GM18508 (cell line): ENCODE data around the gene ELP6.
"Not testable (repeated sequence)": the region's sequence is repeated elsewhere in the genome, so short reads cannot be mapped to it uniquely, and the experiment has no call there.

Source experiments
- ATAC-seq: cut with Tn5 transposase; IDR thresholded peaks from one replicate; pipeline ENCODE4 v1.9.1; 2021; ENCODE audit warnings: moderate number of reproducible peaks; ENCODE audit not compliant: insufficient read depth, unreplicated experiment

Gene ELP6

DNA sequence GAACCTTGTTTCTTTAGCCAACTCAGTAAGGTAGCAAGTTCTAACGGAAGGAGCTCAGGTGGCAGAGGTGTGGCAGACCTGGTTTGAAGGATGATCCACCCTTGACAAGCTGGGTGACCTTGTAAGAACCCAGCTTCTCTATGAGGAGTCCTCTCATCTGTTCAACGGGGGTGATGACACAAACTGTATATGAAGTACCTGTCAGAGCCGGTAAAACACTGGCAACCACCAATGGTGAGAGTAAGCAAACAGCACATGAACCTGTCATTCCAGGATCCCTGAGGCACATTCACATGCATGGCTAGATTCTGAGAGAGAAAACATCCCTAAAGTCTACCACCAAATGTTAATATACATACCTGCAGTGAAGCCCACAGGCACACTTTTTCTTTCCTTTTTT lies 40.1 kb downstream of the ELP6 start:
- ATAC-seq: no peak

DNA sequence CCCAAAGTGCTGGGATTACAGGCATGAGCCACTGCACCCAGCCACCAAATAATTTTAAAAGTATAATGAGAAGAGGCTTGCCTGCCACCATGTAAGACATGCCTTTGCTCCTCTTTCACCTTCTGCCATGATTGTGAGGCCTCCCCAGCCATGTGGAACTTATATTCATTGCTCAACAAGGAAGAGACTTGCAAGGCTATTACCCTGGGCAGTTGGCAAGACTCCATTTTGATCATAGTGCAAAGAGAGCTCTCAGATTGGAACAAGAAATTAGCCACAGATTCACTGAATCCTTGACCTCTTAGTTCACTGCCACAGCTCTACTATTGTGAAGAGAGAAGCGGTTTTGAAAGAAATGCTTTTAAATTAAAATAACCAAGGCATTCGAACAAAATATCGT lies 43.9 kb downstream of the ELP6 start:
- ATAC-seq: no peak

DNA sequence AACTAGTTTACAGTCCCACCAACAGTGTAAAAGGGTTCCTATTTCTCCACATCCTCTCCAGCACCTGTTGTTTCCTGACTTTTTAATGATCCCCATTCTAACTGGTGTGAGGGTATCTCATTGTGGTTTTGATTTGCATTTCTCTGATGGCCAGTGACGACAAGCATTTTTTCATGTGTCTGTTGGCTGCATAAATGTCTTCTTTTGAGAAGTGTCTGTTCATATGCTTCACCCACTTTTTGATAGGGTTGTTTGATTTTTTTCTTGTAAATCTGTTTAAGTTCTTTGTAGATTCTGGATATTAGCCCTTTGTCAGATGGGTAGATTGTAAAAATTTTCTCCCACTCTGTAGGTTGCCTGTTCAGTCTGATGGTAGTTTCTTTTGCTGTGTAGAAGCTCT lies 45.2 kb downstream of the ELP6 start:
- ATAC-seq: not testable (repeated sequence)

DNA sequence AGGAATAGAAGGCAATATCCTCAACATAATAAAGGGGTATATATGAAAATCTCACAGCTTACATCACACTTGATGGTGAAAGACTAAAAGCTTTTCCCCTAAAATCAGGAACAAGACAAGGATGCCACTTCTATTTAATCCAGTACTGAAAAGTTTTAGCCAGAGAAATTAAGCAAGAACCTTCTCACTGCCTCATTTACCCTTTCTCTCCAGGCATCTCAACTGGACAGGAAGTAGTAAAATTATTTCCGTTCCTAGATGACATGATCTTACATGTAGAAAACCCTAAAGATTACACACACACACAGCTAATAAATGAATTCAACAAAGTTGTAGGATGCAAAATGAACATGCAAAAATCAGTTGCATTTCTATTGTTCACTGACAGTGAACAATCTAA lies 48.9 kb downstream of the ELP6 start:
- no peak for ATAC-seq

DNA sequence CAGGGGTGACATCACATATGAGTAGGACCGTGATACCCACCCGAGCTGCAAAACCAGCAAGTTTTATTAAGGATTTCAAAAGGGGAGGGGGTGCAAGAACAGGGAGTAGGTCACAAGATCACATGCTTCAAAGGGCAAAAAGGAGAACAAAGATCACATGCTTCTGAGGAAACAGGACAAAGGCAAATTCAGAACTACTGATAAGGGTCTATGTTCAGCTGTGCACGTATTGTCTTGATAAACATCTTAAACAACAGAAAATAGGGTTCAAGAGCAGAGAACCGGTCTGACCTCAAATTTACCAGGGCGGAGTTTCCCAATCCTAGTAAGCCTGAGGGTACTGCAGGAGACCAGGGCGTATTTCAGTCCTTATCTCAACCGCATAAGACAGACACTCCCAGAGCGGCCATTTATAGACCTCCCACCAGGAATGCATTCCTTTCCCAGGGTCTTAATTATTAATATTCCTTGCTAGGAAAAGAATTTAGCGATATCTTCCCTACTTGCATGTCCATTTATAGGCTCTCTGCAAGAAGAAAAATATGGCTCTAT lies 53.9 kb downstream of the ELP6 start:
- ATAC-seq: not testable (repeated sequence)

DNA sequence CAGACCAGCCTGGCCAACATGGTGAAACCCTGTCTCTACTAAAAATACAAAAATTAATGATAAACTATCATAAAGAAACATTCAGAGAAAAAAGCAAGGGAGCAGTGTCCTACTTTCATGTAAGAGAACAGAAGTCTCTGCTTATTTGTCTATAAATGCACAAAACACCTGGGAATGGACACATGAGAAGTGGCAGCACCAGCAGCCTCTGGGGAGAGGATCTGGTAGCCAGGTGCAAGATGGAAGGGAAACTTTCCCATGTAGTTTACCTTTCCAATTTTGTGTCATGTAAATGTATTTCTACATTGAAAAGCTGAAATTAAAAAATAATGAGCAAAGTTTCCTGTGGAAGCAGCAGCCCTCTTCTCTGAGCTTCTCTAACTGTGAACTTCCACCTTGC lies 56.5 kb downstream of the ELP6 start:
- no peak for ATAC-seq

DNA sequence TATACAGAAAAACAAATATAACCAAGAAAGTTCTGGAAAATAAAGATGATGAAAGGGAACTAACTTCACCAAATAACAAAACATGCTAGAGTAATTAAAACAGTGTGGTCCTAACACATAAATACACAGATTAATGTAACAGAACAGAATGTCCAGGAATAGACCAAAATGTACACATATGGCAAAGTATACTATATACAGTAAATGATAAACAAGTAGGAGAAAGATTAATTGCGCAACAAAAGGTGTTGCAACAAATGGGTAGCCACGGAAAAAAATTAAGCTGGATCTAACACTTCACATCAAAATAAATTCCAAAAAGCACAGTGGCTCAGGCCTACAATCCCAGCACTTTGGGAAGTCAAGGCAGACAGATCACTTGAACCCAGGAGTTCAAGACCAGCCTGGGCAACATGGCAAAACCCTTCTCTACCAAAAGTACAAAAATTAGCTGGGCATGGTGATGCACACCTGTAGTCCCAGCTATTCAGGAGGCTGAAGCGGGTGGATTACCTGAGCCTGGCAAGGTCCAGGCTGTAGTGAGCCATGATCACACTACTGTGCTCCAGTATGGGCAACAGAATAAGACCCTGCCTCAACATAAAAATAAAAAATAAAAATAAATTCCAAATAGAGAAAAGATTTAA lies 57.6 kb downstream of the ELP6 start:
- no peak for ATAC-seq

DNA sequence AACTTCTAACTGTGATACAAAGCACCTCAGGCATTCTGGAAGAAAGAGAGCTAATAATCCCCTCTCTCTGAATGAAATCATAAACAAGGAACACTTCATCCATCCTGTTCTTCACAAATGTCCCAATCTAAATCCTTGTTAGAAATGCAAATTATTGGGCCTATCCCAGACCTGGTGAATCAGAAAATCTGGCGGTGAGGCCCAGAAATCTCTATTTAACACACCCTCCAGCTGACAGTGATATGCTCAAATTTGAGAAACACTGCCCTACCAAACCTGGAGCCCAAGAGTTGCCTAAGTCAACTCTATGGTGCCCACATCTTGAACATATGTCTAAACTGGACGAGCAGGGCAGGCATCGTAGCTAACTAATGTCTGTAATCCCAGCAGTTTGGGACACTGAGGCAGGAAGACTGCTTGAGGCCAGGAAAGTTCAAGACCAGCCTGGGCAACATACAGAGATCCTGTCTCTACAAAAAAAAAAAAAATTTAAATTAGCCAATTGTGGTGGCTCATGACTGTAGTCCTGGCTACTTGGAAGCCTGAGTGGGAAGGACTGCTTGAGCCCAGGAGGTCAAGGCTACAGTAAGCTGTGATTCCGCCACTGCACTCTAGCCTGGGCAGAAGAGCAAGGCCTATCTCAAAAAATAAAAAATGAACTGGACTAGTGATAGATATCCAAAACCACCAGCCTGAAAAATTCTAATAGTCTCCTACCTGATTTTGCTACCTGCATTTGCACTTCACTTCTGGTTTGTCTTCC lies 60.9 kb downstream of the ELP6 start:
- no peak for ATAC-seq
